HG02610 (cell line): Measurements from ENCODE around the gene TNNI2.
A peak's percentile ranks its signal among the peaks of the same experiment; 100 is the strongest.

ENCODE experiments used
- ATAC-seq: cut with Tn5 transposase; IDR thresholded peaks from one replicate; pipeline ENCODE4 v1.9.1; 2021; ENCODE audit warnings: mild to moderate bottlenecking, moderate library complexity; ENCODE audit not compliant: unreplicated experiment

The TNNI2 gene

GRCh38 chr11:1844221-1845094 is 5.7 kb downstream of the TNNI2 start:
- ATAC-seq, result no peak

DNA sequence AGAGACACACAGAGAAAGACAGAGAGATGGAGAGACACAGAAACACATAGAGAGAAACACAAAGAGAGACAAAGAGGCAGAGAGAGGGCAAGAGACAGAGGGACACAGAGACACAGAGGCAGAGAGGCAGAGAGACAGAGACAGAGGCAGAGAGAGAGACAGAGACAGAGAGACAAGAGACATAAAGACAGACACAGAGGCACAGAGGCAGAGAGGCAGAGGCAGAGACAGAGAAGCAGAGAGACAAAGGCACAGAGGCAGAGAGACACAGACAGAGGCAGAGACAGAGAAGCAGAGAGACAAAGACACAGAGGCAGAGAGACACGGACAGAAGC is 6.3 kb downstream of the TNNI2 start:
- no peak for ATAC-seq

DNA sequence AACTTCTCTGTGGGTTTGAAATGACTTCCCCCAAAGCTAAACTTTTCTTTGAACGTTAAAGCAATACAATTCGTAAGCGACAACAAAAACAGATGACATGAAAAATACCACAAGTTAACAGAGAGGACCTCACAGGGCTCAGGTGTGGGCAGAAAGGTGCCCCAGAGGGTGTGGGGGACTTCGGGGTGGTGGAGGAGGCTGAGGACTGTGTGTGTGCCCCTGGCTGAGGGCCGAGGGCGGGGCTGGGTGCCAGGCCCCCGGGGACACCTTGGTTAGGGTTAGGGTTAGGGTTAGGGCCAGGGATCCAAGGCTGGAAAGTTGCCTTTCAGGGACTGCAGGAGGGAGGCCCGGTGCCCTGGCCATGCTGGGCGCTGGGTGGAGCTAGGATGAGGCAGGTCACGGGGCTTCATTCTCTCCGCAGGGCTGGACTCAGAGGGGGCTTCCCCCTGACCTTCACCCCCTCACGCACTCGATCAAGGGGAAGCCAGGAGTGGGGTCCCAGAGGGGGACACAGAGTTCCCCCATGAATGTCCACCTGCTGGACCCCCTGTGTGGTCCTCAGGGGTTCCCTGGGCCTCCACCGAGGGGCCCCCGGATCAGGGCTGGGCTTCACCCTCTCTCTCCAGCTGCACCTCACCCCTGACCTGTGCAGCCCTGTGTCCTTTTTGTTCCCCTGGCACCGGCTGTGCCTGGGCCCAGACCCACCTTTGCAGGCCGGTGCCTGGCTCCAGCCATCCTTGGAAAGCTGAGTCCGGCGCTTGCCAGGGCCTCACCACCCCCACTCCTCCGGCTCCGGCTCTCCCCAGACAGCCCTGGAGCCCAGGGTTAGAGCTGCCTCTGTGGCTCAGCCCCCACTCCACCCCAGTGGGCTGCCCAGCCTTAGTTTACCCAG is 7.0 kb downstream of the TNNI2 start:
- no peak for ATAC-seq

- no peak for ATAC-seq
Observed at GRCh38 chr11:1846453-1846932, 7.7 kb downstream of the TNNI2 start.

DNA sequence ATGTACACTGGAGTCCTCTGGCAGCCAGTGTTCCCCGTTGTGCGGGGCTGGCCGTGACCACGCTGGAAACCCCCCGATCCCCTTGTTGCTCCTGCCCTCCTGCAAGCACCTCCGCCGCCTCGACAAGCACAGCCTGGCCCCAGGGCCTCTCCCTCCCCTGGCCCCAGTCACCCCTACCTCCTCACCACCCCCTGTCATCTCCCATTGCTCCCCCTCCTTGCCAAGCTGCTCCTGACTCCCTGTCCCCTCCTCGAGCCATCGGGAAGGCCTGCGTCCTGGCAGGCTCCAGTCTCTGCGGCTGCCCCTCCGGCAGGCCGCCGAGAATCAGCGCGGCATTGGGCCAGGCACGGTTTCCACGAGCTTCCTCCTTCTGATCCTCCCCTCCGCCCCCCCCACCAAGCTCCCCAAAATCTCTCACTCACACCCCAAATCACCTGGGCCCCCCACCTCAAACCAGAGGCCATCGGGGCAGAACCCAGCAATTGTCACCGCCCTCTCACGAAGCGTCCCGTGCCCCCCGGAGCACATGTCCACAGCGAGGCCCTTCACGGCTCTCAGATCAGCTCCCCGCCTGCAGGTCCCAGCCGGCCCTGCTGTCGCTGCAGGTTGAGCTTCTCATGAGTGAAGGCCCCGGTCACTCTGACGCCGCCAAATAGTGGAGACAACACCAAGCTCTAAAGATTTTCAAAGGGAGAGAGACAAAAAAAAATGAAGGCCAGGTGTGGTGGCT is 8.4 kb downstream of the TNNI2 start:
- no peak for ATAC-seq

GRCh38 chr11:1847926-1848639 is 9.3 kb downstream of the TNNI2 start:
- ATAC-seq, result no peak

- ATAC-seq, result no peak
Observed at GRCh38 chr11:1848640-1849430, 10.1 kb downstream of the TNNI2 start.

DNA sequence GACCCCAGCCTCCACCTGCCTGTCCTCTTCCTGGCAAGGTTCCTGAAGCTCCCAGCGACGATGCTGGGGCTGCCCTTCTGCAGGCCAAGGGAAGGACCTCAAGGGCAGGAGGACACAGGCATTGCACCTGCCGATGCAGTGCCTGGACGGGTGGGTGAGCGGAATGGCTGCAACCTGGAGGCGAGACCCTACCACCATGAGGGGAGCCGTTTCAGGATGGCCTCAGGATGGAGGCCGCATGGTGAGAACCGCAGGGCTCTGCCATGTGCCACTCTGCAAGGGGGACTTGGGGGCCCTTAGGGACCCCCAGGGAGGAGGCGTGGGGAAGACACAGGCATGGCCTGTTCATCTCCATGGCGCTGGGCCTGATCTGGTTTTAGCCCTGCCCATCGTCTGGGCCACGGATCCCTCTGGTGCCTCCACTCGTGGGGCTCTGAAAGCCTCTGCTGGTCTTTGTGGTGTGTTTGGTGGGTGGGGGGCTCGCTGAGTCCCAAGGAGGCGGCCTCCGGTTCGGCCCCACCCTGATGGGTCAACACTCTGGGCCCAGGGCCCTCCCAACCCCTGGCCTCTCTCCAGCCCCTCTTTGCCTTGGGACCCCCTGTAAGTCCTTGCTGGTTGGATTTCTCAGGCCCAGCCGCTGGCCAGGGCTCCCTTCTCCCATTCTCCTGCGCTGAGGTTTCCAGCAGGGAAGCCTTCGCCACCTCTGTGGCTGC is 12.8 kb downstream of the TNNI2 start:
- no peak for ATAC-seq

DNA sequence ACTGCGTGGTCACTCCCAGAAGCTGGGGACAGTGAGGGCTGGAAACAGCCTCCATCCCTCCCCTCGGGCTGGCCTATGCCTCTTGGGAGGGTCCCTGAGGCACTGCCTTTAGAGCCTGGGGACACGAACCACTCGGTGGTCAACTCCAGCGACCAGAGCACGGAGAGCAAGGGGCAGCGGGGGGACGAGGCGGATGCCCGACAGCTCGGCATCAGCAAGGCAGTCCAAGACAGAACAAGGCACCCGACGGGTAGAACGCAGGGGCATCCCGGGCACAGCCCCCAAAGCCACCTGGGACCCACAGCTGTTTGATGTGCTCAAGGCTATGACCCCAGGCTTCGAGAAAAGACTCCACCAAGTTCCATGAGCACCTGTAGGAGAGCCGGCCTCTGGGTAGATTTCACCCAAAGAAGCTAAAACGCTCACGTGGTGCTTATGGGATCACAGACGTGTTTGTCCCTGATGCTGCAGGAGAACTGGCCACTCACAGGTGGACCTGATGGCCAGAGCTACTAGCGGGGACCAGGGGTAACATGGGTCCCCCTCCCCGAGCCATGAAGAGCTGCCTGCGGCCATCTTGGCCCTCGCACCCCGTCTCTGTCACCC is 13.6 kb downstream of the TNNI2 start:
- no peak for ATAC-seq

DNA sequence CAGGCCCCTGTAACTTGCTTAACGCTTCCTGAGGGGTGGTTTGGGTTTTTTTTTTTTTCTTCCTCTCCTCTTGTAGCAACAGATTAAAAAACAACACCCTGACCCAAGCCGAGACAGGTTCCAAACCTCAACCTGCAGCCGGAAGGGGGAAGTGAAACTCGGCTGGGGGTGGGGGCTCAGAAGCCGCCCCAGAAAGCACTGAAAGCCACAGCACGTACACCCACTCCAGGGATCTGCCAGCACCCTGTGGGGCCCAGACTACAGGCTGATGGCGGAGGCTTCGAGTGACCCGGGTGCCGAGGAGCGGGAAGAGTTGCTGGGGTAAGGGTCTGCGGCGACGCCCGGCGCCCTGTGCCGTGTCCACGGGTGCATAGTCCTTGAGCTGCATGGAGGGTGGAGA is 14.1 kb downstream of the TNNI2 start, which contains the start of gene LSP1:
TSS of gene LSP1 (plus strand) at position 208 of the 400 bp plus-strand sequence. CDS start at position 269, 61 bp downstream.
- ATAC-seq, result peak; percentile 38

DNA sequence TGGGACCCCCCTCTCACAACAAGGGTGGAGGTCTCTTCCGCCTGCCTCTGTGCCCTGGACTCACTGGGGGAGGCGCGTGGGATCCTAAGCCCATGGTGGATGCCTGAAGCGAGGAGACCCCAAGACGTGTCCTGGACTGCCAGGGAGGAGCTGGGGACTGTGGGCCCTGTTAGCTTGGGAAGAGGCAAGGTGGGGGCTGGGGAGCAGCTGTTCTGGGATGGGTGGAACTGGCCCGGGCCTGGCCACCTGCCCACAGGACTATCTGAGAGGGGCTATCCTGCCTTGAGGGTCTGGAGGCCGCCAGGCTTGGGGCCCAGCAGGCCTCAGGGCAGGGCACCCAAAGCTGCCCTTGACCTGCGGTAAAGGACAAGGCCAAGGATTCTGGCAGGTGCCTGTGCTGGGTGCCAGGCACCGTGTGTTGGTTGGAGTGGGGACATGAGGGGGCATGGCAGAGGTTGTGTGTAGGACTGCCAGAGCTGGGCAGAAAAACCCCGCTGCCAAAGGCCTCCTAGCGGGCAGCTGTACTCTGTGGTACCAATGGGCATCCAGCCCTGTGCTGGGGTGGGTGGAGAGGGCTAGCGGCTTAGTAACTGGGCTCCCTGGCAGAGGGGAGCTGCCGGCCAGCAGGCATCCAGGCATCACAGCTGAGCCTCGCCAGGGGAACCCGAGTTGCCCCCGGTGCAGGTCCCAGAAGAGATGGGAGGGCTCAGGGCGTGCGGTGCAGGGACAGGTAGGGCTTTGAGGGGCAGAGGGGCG is 14.8 kb downstream of the TNNI2 start:
- no peak for ATAC-seq

- ATAC-seq, result peak; percentile 19
Observed at GRCh38 chr11:1854132-1854948, 15.6 kb downstream of the TNNI2 start.

- ATAC-seq, result peak; percentile 41
Observed at GRCh38 chr11:1854949-1855885, 16.4 kb downstream of the TNNI2 start.

DNA sequence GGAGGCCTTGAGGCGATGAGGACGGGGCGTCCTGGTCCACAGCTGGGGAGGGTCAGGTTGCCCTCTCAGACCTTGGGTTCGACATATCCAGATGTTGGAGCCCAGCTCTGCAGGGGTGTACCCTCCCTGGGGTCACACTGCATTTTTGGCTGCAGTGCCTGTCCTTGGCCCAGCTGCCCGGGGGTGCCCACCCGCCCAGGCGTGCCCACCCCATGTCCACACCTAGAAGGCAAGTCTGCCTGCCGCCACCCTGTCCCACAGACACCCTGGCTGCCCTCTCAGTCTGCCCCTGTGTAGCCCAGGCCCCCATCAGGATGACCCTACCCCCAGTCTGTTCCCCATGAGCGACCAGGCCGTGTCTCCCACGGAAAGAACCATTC is 17.1 kb downstream of the TNNI2 start:
- no peak for ATAC-seq

GRCh38 chr11:1856306-1857005 is 17.7 kb downstream of the TNNI2 start:
- ATAC-seq, result no peak
